Adrenal gland (tissue), 5 donors: Measurements from ENCODE around the gene PRDM12.

Experiments
- POLR2A ChIP-seq, 2 donors: fragments of 450-650 bp; IDR thresholded peaks; one replicate each; pipeline ENCODE4 v1.6.1; 2017; ENCODE audit warnings: antibody characterized with exemption in 2 of 2, mild to moderate bottlenecking in 2 of 2, moderate library complexity in 1 of 2
- TF ChIP-seq, protein P1 (sequence below), 6 experiments: fragments of 450-650 bp in 4 of 6; fragments of 200-600 bp in 2 of 6; sonication (generic) in 1 of 6; IDR thresholded peaks; 1 replicate in 5 of 6; 2 replicates in 1 of 6; pipeline versions ENCODE4 v1.5.1 to v1.8.0; 2016 to 2021; ENCODE audit warnings: antibody characterized with exemption in 6 of 6, mild to moderate bottlenecking in 2 of 6, moderate library complexity in 1 of 6
- donor health status: DM: no; HTN: no; CAD: no.

DNA sequence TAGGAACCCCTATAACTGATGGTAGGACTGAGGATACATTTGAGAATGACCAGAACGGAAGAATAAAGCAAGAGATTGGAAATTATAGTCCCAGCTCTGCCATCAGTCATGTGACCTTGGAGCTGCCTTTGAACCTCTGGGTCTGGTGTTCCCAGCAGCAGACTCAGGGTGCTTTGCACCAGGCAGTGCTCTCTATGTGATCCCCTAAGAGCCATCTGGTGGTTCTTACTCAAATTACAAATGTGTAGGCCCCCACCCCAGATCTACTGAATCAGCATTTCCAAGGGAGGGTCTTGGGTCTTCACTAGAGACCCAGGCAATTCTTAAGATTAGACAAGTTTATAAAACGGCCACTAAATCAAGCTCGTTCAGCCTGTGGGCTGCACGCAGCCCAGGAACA lies 40.2 kb upstream of the PRDM12 start:
- TF ChIP-seq, protein P1, sequence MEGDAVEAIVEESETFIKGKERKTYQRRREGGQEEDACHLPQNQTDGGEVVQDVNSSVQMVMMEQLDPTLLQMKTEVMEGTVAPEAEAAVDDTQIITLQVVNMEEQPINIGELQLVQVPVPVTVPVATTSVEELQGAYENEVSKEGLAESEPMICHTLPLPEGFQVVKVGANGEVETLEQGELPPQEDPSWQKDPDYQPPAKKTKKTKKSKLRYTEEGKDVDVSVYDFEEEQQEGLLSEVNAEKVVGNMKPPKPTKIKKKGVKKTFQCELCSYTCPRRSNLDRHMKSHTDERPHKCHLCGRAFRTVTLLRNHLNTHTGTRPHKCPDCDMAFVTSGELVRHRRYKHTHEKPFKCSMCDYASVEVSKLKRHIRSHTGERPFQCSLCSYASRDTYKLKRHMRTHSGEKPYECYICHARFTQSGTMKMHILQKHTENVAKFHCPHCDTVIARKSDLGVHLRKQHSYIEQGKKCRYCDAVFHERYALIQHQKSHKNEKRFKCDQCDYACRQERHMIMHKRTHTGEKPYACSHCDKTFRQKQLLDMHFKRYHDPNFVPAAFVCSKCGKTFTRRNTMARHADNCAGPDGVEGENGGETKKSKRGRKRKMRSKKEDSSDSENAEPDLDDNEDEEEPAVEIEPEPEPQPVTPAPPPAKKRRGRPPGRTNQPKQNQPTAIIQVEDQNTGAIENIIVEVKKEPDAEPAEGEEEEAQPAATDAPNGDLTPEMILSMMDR (IDR thresholded peaks at IDR 0.05), result no peak
- TF ChIP-seq POLR2A (IDR thresholded peaks at IDR 0.05), result no peak
